K562 (cell line): ENCODE measurements around the gene RASGRP1. TPM values are rescaled to one million over a fixed set of nuclear protein-coding genes. Genes with fewer than 3 reads are reported as not detected.

Experiments used
- CREB1 ChIP-seq, 2 experiments: sonication (generic) in 1 of 2; formaldehyde crosslinking in 1 of 2; IDR thresholded peaks; 2 replicates each; pipeline versions ENCODE4 v1.6.1 to v1.8.0; 2012 to 2022; ENCODE audit warnings: inconsistent platforms in 1 of 2, mild to moderate bottlenecking in 1 of 2, missing genetic modification reagents in 1 of 2, moderate library complexity in 1 of 2
- E4F1 ChIP-seq: fragments of 250-450 bp; sonication (Bioruptor Pico); IDR thresholded peaks from 2 replicates; pipeline ENCODE4 v1.5.0; 2021; ENCODE audit warnings: mild to moderate bottlenecking, borderline replicate concordance
- GABPA ChIP-seq: fragments of 200-800 bp; sonication (Bioruptor generic); conservative IDR thresholded peaks from 2 replicates; pipeline ENCODE4 v1.6.1; 2016; ENCODE audit warnings: low read depth, missing genetic modification characterization, missing compliant biosample characterization
- GATAD2A ChIP-seq: fragments of 450-650 bp; IDR thresholded peaks from 2 replicates; pipeline ENCODE4 v1.6.1; 2017
- ILF3 ChIP-seq: fragments of 450-650 bp; IDR thresholded peaks from 2 replicates; pipeline ENCODE4 v1.6.1; 2018; ENCODE audit warnings: antibody characterized with exemption, mild to moderate bottlenecking, moderate library complexity, borderline replicate concordance
- KLF1 ChIP-seq: fragments of 450-650 bp; IDR thresholded peaks from 2 replicates; pipeline ENCODE4 v1.6.1; 2016; ENCODE audit warnings: missing genetic modification characterization, missing compliant biosample characterization
- MXD1 ChIP-seq: fragments of 250-450 bp; sonication (Bioruptor Pico); IDR thresholded peaks from 2 replicates; pipeline ENCODE4 v1.8.0; 2021; ENCODE audit warnings: borderline replicate concordance, mild to moderate bottlenecking, moderate library complexity; ENCODE audit not compliant: poor library complexity, severe bottlenecking
- NCOR1 ChIP-seq: fragments of 450-650 bp; IDR thresholded peaks from 2 replicates; pipeline ENCODE4 v1.6.1; 2016; ENCODE audit warnings: mild to moderate bottlenecking, moderate library complexity
- NELFE ChIP-seq: IDR thresholded peaks from 2 replicates; pipeline ENCODE4 v1.6.1; 2011; ENCODE audit warnings: mild to moderate bottlenecking; ENCODE audit not compliant: insufficient read depth, insufficient read length
- NR1H2 ChIP-seq: sonication (generic); formaldehyde crosslinking; IDR thresholded peaks from 2 replicates; pipeline ENCODE4 v1.4.0; 2020; ENCODE audit warnings: mild to moderate bottlenecking, missing genetic modification reagents
- RUNX1 ChIP-seq: sonication (generic); IDR thresholded peaks from 2 replicates; pipeline ENCODE4 v1.6.1; 2016; ENCODE audit warnings: antibody characterized with exemption, low read depth
- SRSF9 ChIP-seq: fragments of 200-400 bp; formaldehyde crosslinking; IDR thresholded peaks from 2 replicates; pipeline ENCODE4 v1.6.1; 2017; ENCODE audit warnings: low read depth, low read length, borderline replicate concordance
- ZNF134 ChIP-seq: fragments of 250-450 bp; sonication (Bioruptor Pico); conservative IDR thresholded peaks from 2 replicates; pipeline ENCODE4 v1.4.0; 2020
- ZNF212 ChIP-seq: fragments of 450-650 bp; formaldehyde crosslinking; IDR thresholded peaks from 2 replicates; pipeline ENCODE4 v1.4.0; 2020; ENCODE audit warnings: mild to moderate bottlenecking
- ZNF232 ChIP-seq: sonication (generic); formaldehyde crosslinking; IDR thresholded peaks from 2 replicates; pipeline ENCODE4 v1.8.0; 2022; ENCODE audit warnings: mild to moderate bottlenecking, missing genetic modification reagents
- polyA plus RNA-seq, 8 experiments: library from polyadenylated mRNA; depleted of rRNA in 4 of 8; stranded (reverse) in 5 of 8; unstranded in 3 of 8; fragments of >200 nt; fragmentation: Nextera tagmentation in 2 of 8; fragmentation: Illumina TruSeq in 1 of 8; extraction: Ambion mirVana in 2 of 8; extraction: Trizol in 1 of 8; gene quantifications; 2 replicates each; pipeline versions ENCODE4 v1.2.1 to v1.2.3, GENCODE V29; 2011 to 2014; ENCODE audit warnings: inconsistent platforms in 1 of 8, missing spikeins in 1 of 8
- total RNA-seq, 7 experiments: library from RNA; depleted of rRNA in 6 of 7; stranded (reverse); fragments of >200 nt in 6 of 7; fragmentation: Illumina TruSeq in 2 of 7; extraction: Trizol in 2 of 7; gene quantifications; 2 replicates each; pipeline versions ENCODE4 v1.2.1 to v1.2.3, GENCODE V29; 2011 to 2021; ENCODE audit warnings: low replicate concordance in 1 of 7
- TF ChIP-seq, protein P1 (sequence below), 3 experiments: fragments of 200-800 bp in 1 of 3; fragments of 250-450 bp in 1 of 3; fragments of 450-650 bp in 1 of 3; sonication (Bioruptor Pico) in 1 of 3; sonication (Bioruptor generic) in 1 of 3; formaldehyde crosslinking in 1 of 3; IDR thresholded peaks; 2 replicates each; pipeline versions ENCODE4 v1.6.1 to v1.8.0; 2016 to 2022; ENCODE audit warnings: mild to moderate bottlenecking in 2 of 3, missing genetic modification characterization in 2 of 3, missing compliant biosample characterization in 1 of 3, moderate library complexity in 1 of 3
- TF ChIP-seq, protein P2 (sequence below): fragments of 450-650 bp; IDR thresholded peaks from 2 replicates; pipeline ENCODE4 v1.6.1; 2016; ENCODE audit warnings: antibody characterized with exemption

RASGRP1 gene
- total and polyA plus RNA-seq, 9 of the 15 experiments (the other 6 are each of a cell fraction or from before 2014, with no cell fraction given): 0.14 to 0.72 (median 0.31) TPM

DNA sequence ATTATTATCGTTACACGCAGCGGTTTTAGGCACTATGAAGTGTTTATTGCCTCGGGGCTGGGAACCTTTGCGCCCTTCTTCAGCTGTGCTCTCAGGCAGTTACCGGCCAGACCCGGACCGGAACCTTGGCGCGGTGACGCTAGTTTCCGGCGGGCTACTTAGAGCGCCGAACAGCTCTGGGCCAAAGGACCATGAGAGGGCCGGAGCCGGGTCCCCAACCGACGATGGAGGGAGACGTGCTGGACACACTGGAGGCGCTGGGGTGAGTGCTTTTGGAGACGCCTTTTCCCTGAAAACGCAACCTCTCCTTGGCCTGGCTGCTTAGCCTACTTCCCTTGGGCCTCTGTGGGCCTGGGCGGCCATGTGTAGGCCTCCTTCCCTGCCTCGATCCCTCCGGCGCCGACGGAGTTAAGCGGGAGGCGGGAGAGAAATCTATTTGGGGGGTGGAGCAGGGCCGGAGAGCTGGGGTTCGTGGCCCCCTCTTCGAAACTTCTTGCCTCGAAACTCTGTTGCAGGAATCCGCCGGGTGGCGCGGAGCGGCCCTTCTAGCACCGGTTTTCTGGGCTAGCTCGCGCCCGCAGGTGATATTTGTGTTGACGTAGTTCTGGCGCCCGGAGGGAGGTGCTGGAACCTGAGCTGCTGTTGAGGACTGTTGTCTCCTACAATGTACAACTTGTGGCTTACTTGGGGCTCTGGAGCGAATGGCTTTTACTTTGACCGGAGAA lies 110.5 kb downstream of the RASGRP1 start, which contains the start of gene FAM98B (continued):
- no peak for TF ChIP-seq ZNF134 (CRISPR knock-in tag)
- no peak for TF ChIP-seq RUNX1
- TF ChIP-seq NCOR1: peak; percentile 52
- no peak for TF ChIP-seq ZNF232 (CRISPR knock-in tag)
- TF ChIP-seq, protein P1, sequence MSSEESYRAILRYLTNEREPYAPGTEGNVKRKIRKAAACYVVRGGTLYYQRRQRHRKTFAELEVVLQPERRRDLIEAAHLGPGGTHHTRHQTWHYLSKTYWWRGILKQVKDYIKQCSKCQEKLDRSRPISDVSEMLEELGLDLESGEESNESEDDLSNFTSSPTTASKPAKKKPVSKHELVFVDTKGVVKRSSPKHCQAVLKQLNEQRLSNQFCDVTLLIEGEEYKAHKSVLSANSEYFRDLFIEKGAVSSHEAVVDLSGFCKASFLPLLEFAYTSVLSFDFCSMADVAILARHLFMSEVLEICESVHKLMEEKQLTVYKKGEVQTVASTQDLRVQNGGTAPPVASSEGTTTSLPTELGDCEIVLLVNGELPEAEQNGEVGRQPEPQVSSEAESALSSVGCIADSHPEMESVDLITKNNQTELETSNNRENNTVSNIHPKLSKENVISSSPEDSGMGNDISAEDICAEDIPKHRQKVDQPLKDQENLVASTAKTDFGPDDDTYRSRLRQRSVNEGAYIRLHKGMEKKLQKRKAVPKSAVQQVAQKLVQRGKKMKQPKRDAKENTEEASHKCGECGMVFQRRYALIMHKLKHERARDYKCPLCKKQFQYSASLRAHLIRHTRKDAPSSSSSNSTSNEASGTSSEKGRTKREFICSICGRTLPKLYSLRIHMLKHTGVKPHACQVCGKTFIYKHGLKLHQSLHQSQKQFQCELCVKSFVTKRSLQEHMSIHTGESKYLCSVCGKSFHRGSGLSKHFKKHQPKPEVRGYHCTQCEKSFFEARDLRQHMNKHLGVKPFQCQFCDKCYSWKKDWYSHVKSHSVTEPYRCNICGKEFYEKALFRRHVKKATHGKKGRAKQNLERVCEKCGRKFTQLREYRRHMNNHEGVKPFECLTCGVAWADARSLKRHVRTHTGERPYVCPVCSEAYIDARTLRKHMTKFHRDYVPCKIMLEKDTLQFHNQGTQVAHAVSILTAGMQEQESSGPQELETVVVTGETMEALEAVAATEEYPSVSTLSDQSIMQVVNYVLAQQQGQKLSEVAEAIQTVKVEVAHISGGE (CRISPR knock-in tag; IDR thresholded peaks at IDR 0.05): peak; percentile 98 to 100 (median 99)
- TF ChIP-seq SRSF9: no peak
- no peak for TF ChIP-seq NR1H2 (CRISPR knock-in tag)
- TF ChIP-seq NELFE: no peak
- TF ChIP-seq, protein P2, sequence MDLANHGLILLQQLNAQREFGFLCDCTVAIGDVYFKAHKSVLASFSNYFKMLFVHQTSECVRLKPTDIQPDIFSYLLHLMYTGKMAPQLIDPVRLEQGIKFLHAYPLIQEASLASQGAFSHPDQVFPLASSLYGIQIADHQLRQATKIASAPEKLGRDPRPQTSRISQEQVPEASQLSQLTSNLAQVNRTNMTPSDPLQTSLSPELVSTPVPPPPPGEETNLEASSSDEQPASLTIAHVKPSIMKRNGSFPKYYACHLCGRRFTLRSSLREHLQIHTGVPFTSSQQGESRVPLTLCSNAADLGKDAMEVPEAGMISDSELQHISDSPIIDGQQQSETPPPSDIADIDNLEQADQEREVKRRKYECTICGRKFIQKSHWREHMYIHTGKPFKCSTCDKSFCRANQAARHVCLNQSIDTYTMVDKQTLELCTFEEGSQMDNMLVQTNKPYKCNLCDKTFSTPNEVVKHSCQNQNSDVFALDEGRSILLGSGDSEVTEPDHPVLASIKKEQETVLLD: peak; percentile 52
- TF ChIP-seq E4F1 (CRISPR knock-in tag): no peak
- TF ChIP-seq GATAD2A: no peak; the same call in 1 of the 2 replicates
- no peak for TF ChIP-seq ILF3
- no peak for TF ChIP-seq MXD1 (CRISPR knock-in tag)
- TF ChIP-seq KLF1 (tag): no peak
- TF ChIP-seq GABPA (tag): peak; percentile 95
- no peak for TF ChIP-seq ZNF212 (CRISPR knock-in tag)
- peak; percentile 44; the same call in 1 of the 2 replicates for TF ChIP-seq CREB1 (IDR thresholded peaks at IDR 0.05)
- TF ChIP-seq CREB1 (CRISPR knock-in tag; IDR thresholded peaks at IDR 0.05): peak; percentile 74
